Measurements from ENCODE around the gene RASSF4.

RASSF4 gene

DNA sequence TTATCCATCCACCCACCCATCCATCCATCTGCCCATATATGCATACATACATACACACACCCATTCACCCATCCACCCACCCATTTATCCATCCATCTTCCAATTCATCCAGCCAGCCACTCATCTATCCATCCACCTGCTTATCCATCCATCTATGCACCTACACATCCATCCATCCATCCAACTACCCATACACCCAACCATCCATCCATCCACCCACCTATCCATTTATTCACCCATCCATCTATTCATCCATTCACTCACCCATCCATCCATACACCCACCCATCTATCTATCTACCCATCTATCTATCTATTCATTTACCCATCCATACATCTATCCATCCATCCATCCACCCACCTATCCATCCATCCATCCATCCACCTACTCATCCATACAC is 31.1 kb upstream of the RASSF4 start:
- DNase-seq, result no peak

DNA sequence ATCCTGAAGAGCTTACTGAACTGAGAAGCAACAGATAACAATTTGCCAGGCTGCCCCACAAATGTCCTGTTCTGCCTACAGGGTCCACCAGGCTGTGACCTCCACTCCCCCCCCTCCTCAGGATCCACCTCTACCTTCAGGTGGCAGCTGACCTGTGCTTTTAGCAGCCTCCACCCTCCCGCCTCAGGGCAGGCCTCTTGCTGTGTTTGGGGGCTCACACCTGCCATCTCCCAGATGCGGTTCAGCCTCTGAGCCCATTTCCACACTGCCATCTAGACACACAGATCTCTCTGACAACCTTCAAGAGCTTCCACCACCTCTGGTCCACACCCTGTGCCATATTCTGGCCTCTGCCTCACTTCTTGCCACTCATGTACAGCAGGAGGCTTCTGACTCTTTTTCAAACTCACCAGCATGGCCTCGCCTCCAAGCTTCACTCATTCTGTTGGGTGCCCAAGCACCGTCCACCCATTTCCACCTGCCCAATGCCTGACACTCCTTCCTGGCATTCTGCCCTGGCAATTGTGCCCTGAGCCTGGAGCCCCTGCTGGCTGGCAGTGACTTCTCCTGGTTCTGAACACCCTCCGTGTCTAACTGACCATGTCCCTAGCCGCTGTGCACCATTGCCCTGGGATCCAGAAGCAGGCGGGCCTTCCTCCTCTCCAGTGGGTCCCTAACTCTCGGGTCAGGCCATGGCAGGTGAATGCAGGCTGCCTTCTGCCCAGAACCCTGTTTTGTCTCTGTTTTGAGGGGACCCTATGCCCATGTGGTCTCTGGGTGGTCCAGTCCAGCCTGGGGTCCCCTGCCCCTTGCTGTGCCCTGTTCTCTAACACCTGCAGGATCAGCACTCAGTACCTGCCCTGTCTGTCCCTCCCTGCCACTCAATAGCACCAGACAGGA is 30.0 kb upstream of the RASSF4 start:
- DNase-seq, result no peak

DNA sequence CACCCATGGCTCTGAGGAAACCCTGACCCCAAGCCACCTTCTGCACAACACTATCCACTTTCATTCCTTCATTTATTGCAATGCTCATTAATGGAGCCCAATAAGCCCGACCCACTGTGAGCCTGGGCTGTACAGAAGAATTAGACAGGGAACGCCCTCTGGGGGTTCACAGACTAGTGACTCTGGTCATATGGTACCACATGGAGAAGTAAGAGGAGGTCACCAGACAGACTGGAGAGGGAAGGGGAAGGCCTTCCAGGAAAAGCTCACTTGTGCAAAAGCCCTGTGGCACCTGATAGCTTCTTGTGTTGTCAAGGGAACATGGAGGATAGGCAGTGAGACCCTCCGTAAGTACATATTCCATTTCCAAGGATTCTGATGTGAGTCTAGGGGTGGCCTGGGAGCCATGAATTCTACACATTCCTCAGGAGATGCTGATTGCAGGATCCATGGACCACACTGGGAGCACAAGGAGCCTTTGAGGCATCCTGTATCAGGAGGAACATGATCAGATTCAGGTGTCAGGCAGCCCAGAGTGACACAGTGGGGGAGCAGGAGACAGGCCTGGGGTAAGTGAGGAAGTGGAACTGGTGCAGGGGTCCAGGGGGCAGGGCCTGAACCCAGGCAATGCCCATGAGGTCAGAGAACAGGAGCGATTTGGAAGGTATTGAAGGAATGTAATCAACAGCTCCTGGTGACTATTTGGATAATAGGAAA is 28.5 kb upstream of the RASSF4 start:
- DNase-seq, result no peak

- no peak for DNase-seq
These were observed 27.7 kb upstream of the RASSF4 start for GRCh38 chr10:44931621-44932516.

DNA sequence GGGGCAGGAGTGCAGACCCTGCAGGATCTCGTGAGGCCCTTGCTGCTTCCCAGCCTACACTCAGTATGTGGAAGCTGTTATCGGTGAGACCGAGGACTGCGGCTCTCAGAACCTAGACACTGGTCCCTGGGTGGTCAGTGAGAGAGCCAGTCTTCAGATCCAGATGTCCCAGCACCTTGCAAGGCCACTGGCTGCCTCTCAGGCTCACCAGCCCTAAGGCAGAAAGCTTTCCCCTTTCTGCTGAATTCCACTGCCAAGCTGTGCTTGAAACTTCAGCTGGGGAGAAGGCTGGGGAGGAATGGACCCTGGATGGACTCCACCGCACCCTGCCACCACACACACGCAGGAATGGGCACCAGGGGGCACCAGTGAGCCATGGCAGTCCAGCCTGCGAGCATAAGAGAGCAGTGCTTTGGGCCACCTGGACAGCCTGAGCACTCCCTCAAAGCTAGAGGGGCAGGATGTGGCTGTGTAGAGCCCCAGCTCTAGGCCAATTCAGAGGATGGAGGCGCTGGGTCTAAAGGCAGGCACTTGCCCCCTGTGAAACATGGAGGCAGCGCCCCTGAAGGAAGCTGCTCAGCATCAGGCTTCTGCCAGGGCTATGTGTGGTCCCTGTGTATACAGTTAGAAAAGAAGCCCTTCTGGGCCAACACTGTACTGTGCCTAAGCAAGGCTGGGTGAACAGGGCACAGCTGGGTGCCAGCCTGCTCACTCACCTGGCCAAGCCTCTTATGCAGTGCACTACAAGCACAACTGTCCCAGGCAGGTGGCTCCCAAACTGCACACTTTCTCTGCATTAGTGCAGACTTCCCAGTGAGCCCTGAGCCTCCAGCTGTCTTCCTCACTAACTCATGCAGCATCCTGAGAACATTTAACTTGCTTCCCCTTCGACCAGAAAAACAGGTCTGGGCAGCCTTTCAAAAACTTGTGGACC is 26.8 kb upstream of the RASSF4 start:
- DNase-seq, result peak; percentile 70

- DNase-seq, result no peak
These were observed 25.9 kb upstream of the RASSF4 start for GRCh38 chr10:44933451-44934321.

DNA sequence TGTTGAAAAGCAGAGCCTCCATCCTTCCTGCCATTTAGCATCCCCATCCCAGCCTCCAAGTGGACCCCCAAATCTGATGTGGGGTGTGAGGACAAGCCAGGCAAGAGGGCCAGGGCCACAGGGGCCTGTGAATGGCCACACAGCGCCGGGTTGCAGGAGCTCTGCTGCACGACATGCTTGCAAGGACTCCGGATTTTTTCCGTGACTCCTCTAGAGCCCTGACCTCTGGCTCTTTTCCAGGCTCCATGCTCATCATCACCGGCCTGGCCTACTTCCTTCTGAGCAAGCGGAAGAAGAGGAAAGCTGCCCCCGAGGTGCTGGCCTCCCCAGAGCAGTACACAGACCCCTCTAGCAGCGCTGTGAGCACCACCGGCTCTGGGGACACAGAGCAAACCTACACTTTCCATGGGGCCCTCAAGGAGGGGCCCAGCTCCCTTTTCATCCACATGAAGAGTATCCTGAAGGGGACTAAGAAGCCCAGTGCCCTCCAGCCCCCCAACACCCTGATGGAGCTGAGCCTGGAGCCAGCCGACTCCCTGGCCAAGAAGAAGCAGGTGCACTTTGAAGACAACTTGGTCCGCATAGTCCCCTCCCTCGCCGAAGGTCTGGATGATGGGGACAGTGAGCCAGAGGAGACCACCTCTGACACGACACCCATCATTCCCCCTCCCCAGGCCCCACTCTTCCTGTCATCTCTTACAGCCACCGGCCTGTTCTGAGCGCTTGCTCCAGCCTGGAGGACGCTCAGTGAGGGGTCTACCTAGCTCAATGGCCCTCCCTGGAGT is 25.0 kb upstream of the RASSF4 start:
- DNase-seq, result no peak

- no peak for DNase-seq
These were observed 24.2 kb upstream of the RASSF4 start for GRCh38 chr10:44935201-44935965.

DNA sequence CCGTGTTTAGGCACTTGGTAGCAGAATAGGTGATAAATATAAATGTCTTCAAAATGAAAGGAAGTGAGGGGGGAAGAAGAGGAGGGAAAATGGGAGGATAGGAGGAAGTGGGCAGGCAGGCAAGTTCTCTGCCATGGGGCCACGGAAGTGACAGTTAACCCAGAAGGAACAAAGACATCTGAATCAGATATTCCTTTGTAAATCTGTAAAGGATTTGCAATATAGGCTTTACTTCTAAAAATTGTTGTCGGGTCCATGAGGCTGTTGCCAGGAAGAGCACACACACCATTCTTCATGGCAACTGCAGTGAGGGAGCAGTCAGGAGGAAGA is 23.7 kb upstream of the RASSF4 start:
- peak; percentile 83 for DNase-seq

DNA sequence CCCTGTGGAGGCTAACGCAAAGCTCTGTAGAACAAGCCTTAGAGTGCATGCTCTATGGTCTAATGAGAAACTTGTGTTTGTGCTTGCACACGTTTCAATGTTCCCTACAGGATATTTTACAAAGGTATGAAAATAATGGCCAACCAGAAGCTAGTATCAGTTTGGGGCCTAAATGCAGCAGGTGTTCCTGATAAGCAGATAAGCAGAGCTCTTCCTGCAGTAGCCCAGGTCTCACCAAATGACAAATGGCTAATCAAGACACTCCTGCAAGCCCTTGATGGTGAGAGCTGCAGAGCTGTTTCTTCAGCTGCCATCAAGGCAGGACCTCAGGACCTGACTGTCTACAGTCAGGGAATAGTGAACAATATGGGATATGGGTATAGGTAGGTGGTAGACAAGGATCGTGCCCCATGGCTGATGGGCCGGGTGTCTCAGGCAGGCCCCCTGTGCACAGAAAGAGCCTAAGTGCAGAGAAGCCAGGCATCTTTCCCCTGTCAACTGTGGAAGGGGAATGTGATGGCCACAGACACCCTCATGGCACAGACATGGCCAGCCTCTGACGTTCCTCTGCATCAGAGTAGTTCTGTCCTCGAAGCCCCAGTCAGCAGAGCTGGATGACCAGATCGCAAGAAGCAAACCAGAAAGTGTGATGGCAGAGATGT is 23.2 kb upstream of the RASSF4 start:
- DNase-seq, result no peak

- DNase-seq, result peak; percentile 78
These were observed 22.2 kb upstream of the RASSF4 start for GRCh38 chr10:44937196-44938005.

DNA sequence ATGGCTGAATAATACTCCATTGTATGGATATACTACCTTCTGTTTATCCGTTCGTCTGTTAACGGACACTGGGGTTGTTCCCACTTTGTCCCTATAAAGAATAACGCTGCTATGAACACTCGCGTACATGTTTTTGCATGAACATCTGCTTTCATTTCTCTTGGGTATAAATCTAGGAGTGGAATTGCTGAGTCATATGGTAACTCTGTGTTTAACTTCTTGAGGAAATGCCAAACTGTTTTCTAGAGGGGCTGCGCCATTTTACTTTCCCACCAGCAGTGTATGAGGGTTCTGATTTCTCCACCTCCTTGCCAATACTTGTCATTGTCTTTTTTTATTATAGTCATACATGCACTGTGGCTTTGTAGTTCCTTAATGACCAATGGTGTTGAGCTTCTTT is 20.6 kb upstream of the RASSF4 start:
- DNase-seq, result peak; percentile 64

DNA sequence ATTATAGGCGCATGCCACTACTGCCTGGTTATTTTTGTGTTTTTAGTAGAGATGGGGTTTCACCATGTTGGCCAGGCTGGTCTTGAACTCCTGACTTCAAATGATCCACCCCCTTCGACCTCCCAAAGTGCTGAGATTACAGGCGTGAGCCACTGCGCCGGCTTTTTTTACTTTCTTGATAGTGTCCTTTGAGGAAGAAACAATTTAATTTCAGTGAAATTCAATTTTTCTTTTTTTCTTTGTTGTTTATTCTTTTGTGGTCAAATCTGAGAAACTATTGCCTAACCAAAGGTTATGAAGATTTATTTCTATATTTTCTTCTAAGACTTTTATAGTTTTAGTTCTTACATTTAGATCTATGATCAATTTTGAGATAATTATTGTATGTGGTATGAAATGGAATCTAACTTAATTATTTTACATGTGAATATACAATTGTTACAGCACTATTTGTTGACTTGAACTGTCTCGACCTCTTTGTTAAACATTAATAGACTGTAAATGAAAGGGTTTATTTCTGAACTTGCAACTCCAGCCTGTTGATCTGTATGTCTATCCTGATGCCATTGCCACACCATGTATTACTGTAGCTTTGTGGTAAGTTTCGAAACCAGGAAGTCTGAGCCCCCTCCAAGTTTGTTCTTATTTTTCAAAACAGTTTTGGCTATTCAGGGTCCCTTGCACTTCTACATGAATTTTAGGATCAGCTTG is 19.8 kb upstream of the RASSF4 start:
- peak; percentile 91 for DNase-seq

- no peak for DNase-seq
These were observed 15.2 kb upstream of the RASSF4 start for GRCh38 chr10:44944354-44944753.

DNA sequence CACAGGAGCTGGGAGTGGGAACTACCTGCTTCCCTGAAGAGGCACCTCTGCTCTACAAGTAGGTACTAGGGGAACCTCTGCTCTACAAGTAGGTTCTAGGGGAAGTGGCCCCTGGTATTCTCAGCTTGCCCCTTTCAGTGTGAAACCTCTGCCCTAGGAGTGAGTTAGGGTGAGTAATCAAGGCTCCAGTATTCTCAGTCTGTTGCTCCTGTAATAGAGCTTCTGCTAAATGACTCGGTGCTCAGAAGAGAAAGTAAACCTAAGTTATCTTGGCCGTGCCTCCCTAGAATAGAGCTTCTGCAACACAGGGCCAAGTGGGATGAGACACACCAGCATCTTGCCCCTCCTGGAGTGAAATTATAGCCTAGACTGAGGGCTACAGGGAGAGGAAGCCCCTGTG is 13.4 kb upstream of the RASSF4 start:
- peak; percentile 50 for DNase-seq

- DNase-seq, result no peak
These were observed 12.0 kb upstream of the RASSF4 start for GRCh38 chr10:44947371-44948152.

DNA sequence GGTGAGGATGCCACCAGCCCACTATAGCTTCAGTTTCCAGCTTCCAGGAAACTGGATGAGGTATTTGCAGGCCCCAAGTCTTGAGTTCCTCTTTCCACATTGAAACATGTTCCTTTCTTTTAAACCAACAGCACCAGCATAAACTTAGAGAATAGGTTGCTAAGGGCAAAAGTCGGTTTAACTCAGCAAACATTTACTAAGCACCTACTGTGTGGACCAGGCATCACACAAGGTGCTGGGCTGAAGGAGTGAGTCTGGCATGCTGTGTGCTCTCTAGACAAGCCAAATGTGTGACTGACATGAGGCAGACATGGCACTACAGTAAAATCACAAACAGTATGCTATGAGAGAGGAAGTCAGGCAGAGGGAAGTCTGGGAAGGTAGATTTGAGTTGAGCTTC is 11.0 kb upstream of the RASSF4 start:
- peak; percentile 48 for DNase-seq
